Coronary artery (tissue), 2 donors: ENCODE data around the gene TRPT1.

Source experiments
- DNase-seq: peaks from one replicate; pipeline ENCODE4 v3.0.0-alpha.2; 2017; ENCODE audit warnings: low spot score
- H3K27ac ChIP-seq, 2 donors: fragments of 200-600 bp; sonication (generic); one replicate each; pipeline ENCODE4 v1.5.1; 2016 to 2019
- H3K4me3 ChIP-seq: fragments of 200-600 bp; sonication (generic); 2 replicates; pipeline ENCODE4 v1.5.1; 2016; ENCODE audit warnings: mild to moderate bottlenecking, moderate library complexity
- TF ChIP-seq, protein P1 (sequence below): fragments of 200-600 bp; sonication (generic); IDR thresholded peaks from one replicate; pipeline ENCODE4 v1.5.1; 2019; ENCODE audit warnings: antibody characterized with exemption

Gene TRPT1

DNA sequence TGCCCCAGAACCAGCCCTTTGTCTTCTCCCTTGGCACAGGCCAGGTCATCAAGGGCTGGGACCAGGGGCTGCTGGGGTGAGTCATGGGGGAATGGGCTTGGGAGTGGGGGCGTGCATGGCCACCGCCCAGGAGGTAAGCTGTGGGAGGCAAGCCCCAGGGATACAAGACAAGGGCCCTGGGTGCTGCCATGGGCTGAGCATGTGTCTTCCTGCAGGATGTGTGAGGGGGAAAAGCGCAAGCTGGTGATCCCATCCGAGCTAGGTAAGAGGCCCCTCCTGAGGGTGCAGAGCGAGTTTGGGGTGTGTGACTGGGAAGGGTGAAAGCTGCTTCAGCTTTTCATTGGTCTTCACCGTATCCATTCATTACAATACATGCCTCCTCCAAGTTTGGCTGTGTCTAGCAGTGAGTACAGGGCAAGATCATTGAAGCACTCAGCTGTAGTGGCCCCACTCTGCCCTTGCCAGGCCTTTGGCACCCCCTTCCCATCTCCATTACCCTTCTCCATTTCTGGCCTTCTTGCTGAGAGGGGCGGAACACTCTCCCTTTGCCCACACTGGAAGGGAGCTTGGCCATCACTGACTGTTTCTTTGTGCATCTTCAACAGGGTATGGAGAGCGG, 17.4 kb upstream of the TRPT1 start:
- DNase-seq, result no peak
- TF ChIP-seq, protein P1, sequence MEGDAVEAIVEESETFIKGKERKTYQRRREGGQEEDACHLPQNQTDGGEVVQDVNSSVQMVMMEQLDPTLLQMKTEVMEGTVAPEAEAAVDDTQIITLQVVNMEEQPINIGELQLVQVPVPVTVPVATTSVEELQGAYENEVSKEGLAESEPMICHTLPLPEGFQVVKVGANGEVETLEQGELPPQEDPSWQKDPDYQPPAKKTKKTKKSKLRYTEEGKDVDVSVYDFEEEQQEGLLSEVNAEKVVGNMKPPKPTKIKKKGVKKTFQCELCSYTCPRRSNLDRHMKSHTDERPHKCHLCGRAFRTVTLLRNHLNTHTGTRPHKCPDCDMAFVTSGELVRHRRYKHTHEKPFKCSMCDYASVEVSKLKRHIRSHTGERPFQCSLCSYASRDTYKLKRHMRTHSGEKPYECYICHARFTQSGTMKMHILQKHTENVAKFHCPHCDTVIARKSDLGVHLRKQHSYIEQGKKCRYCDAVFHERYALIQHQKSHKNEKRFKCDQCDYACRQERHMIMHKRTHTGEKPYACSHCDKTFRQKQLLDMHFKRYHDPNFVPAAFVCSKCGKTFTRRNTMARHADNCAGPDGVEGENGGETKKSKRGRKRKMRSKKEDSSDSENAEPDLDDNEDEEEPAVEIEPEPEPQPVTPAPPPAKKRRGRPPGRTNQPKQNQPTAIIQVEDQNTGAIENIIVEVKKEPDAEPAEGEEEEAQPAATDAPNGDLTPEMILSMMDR, result no peak
- Histone ChIP-seq H3K27ac (peak overlapping the region in 1 of 2 donors; percentile 100), H3K4me3 (peak overlapping the region; percentile 96)

DNA sequence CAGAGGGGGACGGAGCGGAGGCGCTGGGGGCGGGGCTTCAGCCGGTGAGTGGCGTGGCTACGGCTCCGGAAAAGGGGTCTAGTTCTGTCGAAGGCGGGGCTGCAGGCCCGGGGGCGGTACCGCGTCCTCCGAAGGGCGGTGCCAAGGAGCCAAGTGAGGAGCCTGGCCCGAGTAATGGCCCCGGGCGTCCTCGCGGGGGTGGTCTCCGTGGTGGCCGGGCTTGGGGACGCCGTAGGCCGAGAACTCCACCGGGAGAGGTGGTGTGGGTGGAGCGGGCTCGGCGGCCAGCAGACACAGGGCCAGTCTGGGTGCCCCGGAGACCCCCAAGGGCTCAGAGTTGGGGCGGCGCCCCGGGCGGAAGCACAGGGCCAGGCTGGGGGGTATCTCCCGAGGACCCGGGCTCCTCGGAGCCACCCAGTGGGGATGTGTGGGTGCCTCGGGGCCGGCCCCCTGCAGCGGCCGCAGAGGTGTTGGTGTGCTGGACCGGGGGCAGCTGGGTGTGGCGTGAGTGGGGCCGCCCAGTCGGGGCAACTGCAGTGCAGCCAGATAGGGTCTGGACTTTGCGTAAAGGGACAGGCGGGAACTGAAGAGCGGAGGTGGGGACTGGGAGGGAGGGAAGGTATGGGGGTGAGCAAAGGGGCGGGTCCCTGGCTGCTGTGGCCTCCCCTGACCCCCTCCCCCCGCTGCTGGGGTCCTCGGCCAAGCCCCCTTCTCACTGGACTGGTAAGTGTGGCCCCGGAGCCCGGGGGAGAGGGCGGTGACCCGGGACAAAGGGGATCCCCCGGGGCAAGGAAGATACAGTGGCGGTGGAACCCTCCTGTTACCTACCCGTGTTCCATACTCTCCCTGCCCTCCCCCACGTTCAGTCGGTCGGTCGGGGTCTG, 15.7 kb upstream of the TRPT1 start:
- peak overlapping the region; percentile 96 for H3K4me3 ChIP-seq
- TF ChIP-seq, protein P1, result no peak
- DNase-seq, result no peak
- peak overlapping the region; percentile 93 to 100 for H3K27ac ChIP-seq

DNA sequence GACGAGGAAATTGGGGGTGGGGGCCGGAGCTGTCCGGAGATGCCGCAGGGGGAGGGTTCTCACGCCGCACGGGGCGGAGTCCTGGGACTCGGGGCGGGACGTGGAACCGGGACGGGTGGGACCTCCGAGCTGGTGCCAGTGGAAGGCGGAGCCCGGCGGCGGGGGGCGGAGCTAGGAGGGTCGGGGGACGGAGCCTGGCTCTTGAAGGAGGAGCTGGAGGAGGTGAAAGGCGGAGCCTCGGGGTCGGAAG, 15.2 kb upstream of the TRPT1 start:
- peak overlapping the region; percentile 96 for H3K4me3 ChIP-seq
- TF ChIP-seq, protein P1, result no peak
- peak; percentile 100 for DNase-seq
- peak overlapping the region; percentile 100 for H3K27ac ChIP-seq

DNA sequence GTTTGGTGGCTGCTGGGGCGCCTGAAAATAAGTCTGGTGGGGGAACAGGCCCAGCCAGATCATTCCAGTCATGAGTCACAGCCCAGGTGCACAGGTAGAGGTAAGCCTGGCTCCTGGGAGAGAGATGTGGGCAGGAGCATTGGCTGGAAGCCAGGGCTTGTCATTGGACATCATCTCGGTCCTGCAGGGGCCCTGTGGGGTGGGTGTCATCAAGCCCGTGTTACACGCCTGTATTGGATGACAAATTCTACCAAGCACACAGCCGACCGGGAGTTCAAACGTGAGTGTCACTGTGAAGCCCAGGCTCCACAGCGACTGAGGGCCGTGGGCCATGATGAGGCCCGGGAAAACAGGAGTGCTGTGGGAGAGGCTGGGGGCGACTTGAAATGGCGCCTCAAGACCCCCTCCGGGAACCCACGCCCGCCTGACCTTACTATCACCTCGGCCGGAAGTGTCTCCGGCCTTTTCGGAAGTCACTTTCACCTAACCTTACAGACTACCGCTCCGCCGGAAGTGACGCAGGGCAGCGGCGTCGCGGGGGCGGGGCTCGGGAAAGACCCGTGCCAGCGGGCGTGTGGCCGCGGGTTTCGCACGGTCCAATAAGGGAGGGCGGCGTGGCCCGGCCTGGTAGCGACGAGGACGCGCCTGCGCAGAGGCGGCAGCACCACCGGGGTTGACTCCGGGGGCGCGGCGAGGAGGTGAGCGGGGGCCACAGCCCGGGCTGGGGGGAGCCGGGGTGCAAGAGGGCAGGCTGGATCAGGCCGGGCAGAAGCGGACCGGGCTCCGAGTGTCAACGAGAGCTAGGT, 14.7 kb upstream of the TRPT1 start, which contains the start of gene FKBP2:
Gene FKBP2, plus strand, starts transcription at position 661 of the 806 bp plus-strand sequence. CDS start 1,293 bp downstream, outside the sequence.
- DNase-seq, result peak; percentile 99
- H3K27ac ChIP-seq, result peak within 1 kb of the TSS; percentile 100
- peak within 1 kb of the TSS; percentile 96 for H3K4me3 ChIP-seq
- TF ChIP-seq, protein P1, result no peak

DNA sequence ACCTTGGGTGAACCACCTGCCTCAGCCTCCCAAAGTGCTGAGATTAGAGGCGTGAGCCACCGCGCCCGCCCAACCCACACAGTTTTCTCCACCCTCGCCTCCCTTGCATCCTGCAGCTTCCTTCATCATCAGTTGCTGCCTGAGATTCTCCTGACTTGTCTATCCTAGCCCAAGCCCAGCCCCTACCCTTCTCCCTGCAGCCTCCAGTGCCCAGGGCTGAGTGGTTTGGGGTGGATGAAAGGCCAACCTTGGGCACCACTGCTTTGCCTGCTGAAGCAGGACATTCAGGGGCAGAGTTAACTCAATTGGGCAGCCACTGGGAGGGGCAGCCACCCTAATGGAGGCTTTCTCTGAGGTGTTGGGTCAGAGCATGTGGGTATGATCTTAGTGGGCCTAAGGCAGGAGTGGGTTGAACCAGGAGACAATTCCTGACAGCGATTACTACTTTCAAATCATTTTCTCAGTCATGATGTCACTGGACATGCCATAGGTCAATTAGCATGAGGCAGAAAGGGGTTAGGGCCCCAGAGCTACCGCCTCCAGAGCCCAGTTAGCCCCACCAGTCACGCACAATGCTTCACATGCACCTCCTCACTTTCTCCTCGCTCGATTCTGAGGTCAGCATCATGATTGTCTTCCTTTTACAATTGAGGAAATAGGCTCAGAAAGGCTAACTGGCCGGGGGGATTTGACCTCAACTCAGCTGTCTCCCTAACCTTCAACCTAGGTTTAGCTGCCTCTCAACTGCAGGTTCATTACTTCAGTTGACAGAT, 13.9 kb upstream of the TRPT1 start:
- TF ChIP-seq, protein P1, result no peak
- Histone ChIP-seq H3K27ac (peak overlapping the region; percentile 100), H3K4me3 (peak overlapping the region; percentile 96)
- DNase-seq, result no peak

DNA sequence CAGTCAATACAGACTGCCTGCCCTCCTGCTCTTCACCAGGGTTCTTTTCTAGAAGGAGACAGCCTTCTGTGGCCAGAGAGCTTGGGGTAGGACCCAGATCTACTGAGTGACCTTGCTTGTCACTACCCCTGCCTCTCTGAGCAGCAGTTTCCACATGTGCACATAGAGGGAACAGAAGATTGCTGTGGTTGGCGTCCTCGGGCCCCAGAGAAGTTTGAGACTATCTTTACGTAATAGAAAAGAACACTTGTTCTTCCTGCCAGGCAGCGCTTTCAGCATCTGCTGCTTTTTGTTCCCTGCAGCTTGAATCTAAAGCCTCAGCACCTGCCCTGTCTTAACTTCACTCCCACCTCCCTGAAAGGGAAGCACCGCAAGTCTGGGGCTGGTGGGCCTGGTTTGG, 13.0 kb upstream of the TRPT1 start:
- no peak for DNase-seq
- Histone ChIP-seq H3K27ac (peak overlapping the region in 1 of 2 donors; percentile 56), H3K4me3 (no peak overlapping the region)
- TF ChIP-seq, protein P1, result no peak
